Transverse colon (tissue), 4 donors: ENCODE measurements around the gene RORB. TPM values are rescaled to one million over a fixed set of nuclear protein-coding genes. Genes with fewer than 3 reads are reported as not detected.

ENCODE experiments used
- DNase-seq: peaks from one replicate; pipeline ENCODE4 v3.0.0-alpha.2; 2019
- H3K27ac ChIP-seq, 4 donors: fragments of 200-600 bp; sonication (generic); 2 replicates each; pipeline ENCODE4 v1.5.1; 2016 to 2018; ENCODE audit warnings: inconsistent platforms in 4 of 4
- H3K27me3 ChIP-seq: fragments of 200-600 bp; sonication (generic); 2 replicates; pipeline ENCODE4 v1.5.1; 2017; ENCODE audit warnings: inconsistent platforms
- H3K36me3 ChIP-seq, 4 donors: fragments of 200-600 bp; sonication (generic); 2 replicates each; pipeline ENCODE4 v1.5.1; 2017 to 2019; ENCODE audit warnings: inconsistent platforms in 4 of 4
- H3K4me1 ChIP-seq, 4 donors: fragments of 200-600 bp; sonication (generic); 2 replicates each; pipeline ENCODE4 v1.5.1; 2017 to 2020; ENCODE audit warnings: inconsistent platforms in 4 of 4
- H3K4me3 ChIP-seq, 4 donors: fragments of 200-600 bp; sonication (generic); 1 replicate in 1 of 4; 2 replicates in 3 of 4; pipeline versions ENCODE4 v1.5.1 to v1.6.1; 2017 to 2019; ENCODE audit warnings: inconsistent platforms in 4 of 4
- H3K9me3 ChIP-seq, 2 donors: fragments of 200-600 bp; sonication (generic); 2 replicates each; pipeline ENCODE4 v1.5.1; 2017 to 2019; ENCODE audit warnings: inconsistent platforms in 2 of 2
- CTCF ChIP-seq, 5 experiments: fragments of 200-600 bp in 3 of 5; fragments of 450-650 bp in 2 of 5; sonication (generic) in 3 of 5; IDR thresholded peaks; 1 replicate in 2 of 5; 2 replicates in 3 of 5; pipeline ENCODE4 v1.5.1; 2016 to 2017; ENCODE audit warnings: antibody characterized with exemption in 5 of 5, inconsistent platforms in 3 of 5, mild to moderate bottlenecking in 2 of 5, moderate library complexity in 1 of 5
- EP300 ChIP-seq: sonication (generic); formaldehyde crosslinking; IDR thresholded peaks from one replicate; pipeline ENCODE4 v1.6.1; 2017; ENCODE audit warnings: antibody characterized with exemption, low read depth
- POLR2A ChIP-seq: fragments of 450-650 bp; IDR thresholded peaks from one replicate; pipeline ENCODE4 v1.6.1; 2016; ENCODE audit warnings: antibody characterized with exemption, mild to moderate bottlenecking, moderate library complexity
- POLR2AphosphoS5 ChIP-seq, 3 donors: sonication (generic); formaldehyde crosslinking; IDR thresholded peaks; one replicate each; pipeline ENCODE4 v1.6.1; 2016; ENCODE audit warnings: antibody characterized with exemption in 3 of 3
- WGBS, 2 donors: methylation state at CpG; one replicate each; pipeline ENCODE4 v1.1.5; 2018; ENCODE audit warnings: low coverage in 1 of 2; 5-methylcytosine and 5-hydroxymethylcytosine counted together
- in situ Hi-C, 4 donors: fragments of 200-750 bp; cut with MboI; loops; one replicate each; pipeline versions ENCODE4 v1.15.0 to v1.15.1; 2017; ENCODE audit warnings: low sequenced_read_pairs in 3 of 4, low pct_ligation_motif_present in 1 of 4, low pct_unique_long_range_greater_than_20kb in 1 of 4
- intact Hi-C: fragments of 100-400 bp; cut with DNase I; formaldehyde crosslinking; loops from one replicate; pipeline ENCODE4 v1.15.1; 2023; ENCODE audit warnings: low total_unique reads
- total RNA-seq, 4 donors: library from RNA; depleted of rRNA; stranded (reverse); fragments of >200 nt; gene quantifications; one replicate each; pipeline ENCODE4 v1.1.0, GENCODE V29; 2016

Gene RORB
- total RNA-seq, 4 donors from 2014 or later, result 0.20 to 1.1 (median 0.27) TPM; not detected in 1

GRCh38 chr9:74533253-74533652 is 36.1 kb downstream of the RORB start:
- no peak overlapping the region for H3K4me3 ChIP-seq
- intact Hi-C loops (no loop called here), in situ Hi-C loops (no loop called here)
- no peaks in the 10 kb centered on the region for H3K9me3 ChIP-seq
- no peaks in the 10 kb centered on the region for H3K4me1 ChIP-seq
- TF ChIP-seq POLR2AphosphoS5 (IDR thresholded peaks at IDR 0.05) (no peak), POLR2A (no peak), EP300 (no peak), CTCF (IDR thresholded peaks at IDR 0.05) (no peak)
- peaks cover 11% of the 10 kb centered on the region for H3K27me3 ChIP-seq
- WGBS, 2 donors, result 73 to 86% methylated on average over 1 of the region's 1 CpG
- H3K27ac ChIP-seq, result no peak overlapping the region
- no peaks in the 10 kb centered on the region for H3K36me3 ChIP-seq
- no peak for DNase-seq

- Histone ChIP-seq H3K27ac (no peak overlapping the region), H3K4me3 (no peak overlapping the region), H3K27me3 (peaks cover 11% of the 10 kb centered on the region), H3K36me3 (no peaks in the 10 kb centered on the region), H3K9me3 (no peaks in the 10 kb centered on the region), H3K4me1 (no peaks in the 10 kb centered on the region)
- no peak for TF ChIP-seq CTCF (IDR thresholded peaks at IDR 0.05)
- TF ChIP-seq EP300, result no peak
- TF ChIP-seq POLR2AphosphoS5 (IDR thresholded peaks at IDR 0.05), result no peak
- TF ChIP-seq POLR2A, result no peak
- in situ Hi-C loops (no loop called here), intact Hi-C loops (no loop called here)
- no peak for DNase-seq
- WGBS, 2 donors, result 80 to 92% methylated on average over 3 of the region's 3 CpGs
These were observed 37.7 kb downstream of the RORB start for GRCh38 chr9:74534841-74535240.

GRCh38 chr9:74543145-74543544 is 46.0 kb downstream of the RORB start:
- no peak for DNase-seq
- Histone ChIP-seq H3K27me3 (no peaks in the 10 kb centered on the region), H3K9me3 (no peaks in the 10 kb centered on the region), H3K4me1 (no peaks in the 10 kb centered on the region), H3K4me3 (no peak overlapping the region), H3K27ac (no peak overlapping the region), H3K36me3 (no peaks in the 10 kb centered on the region)
- in situ Hi-C loops (no loop called here), intact Hi-C loops (no loop called here)
- WGBS, 2 donors, result 40 to 83% methylated on average over 1 to 3 of the region's 3 CpGs
- TF ChIP-seq POLR2AphosphoS5 (IDR thresholded peaks at IDR 0.05) (no peak), CTCF (IDR thresholded peaks at IDR 0.05) (no peak), EP300 (no peak), POLR2A (no peak)

GRCh38 chr9:74551266-74551665 is 54.1 kb downstream of the RORB start:
- intact Hi-C loops, result no loop called here
- Histone ChIP-seq H3K27me3 (no peaks in the 10 kb centered on the region), H3K9me3 (no peaks in the 10 kb centered on the region), H3K27ac (no peak overlapping the region), H3K4me1 (no peaks in the 10 kb centered on the region), H3K4me3 (no peak overlapping the region), H3K36me3 (no peaks in the 10 kb centered on the region)
- no peak for TF ChIP-seq CTCF (IDR thresholded peaks at IDR 0.05)
- 73 to 74% methylated on average over 5 of the region's 5 CpGs for WGBS, 2 donors
- in situ Hi-C loops, result loop anchor here in 2 of 4 donors (25.0 kb wide), 1 partner anchor 1339 kb away; no protein-coding TSS in a partner anchor
- no peak for DNase-seq
